CD4-positive, alpha-beta T cell (primary cell): ENCODE measurements around the gene FOXD4. TPM values are rescaled to one million over a fixed set of nuclear protein-coding genes. Genes with fewer than 3 reads are reported as not detected.
"Not testable (repeated sequence)": the region's sequence is repeated elsewhere in the genome, so short reads cannot be mapped to it uniquely, and the experiment has no call there.

Experiments
- ATAC-seq: fragments of 200-7000 bp; cut with Tn5 transposase; one replicate; pipeline ENCODE4 v1.10.0; 2022; ENCODE audit warnings: mild to moderate bottlenecking; ENCODE audit not compliant: poor library complexity
- CTCF ChIA-PET: fragments of 350-600 bp; sonication (Branson Sonifier 250); formaldehyde crosslinking; loops from one replicate; lab custom pipeline; 2021; ENCODE audit warnings: antibody characterized with exemption, inconsistent platforms; lab: Charles Lee
- POLR2A ChIA-PET: fragments of 350-600 bp; sonication (Branson Sonifier 250); formaldehyde crosslinking; loops from one replicate; lab custom pipeline; 2021; ENCODE audit warnings: antibody characterized with exemption, inconsistent platforms; lab: Charles Lee
- DNase-seq, 14 experiments: peaks; one replicate each; pipeline ENCODE4 v3.0.0-alpha.2; 2013 to 2020; ENCODE audit warnings: mixed read lengths in 2 of 14
- H3K27ac ChIP-seq, 2 donors: one replicate each; pipeline versions ENCODE4 v1.5.1 to v1.7.0; 2013; ENCODE audit warnings: low read length in 2 of 2, low read depth in 1 of 2, mild to moderate bottlenecking in 1 of 2
- H3K27me3 ChIP-seq, 2 experiments: 1 replicate in 1 of 2; 2 replicates in 1 of 2; pipeline versions ENCODE4 v1.6.1 to v1.7.0; 2013; ENCODE audit warnings: low read length in 2 of 2, control low read depth in 1 of 2, mild to moderate bottlenecking in 1 of 2, moderate library complexity in 1 of 2; ENCODE audit not compliant: insufficient read depth in 2 of 2, control insufficient read depth in 1 of 2
- H3K36me3 ChIP-seq: one replicate; pipeline ENCODE4 v1.6.1; 2013; ENCODE audit warnings: low read length, control low read depth; ENCODE audit not compliant: insufficient read depth
- H3K4me1 ChIP-seq: one replicate; pipeline ENCODE4 v1.6.1; 2013; ENCODE audit warnings: low read length, control low read depth; ENCODE audit not compliant: insufficient read depth
- H3K4me3 ChIP-seq: one replicate; pipeline ENCODE4 v1.5.1; 2013; ENCODE audit warnings: mild to moderate bottlenecking, low read length, moderate library complexity
- H3K9me3 ChIP-seq, 2 experiments: 1 replicate in 1 of 2; 2 replicates in 1 of 2; pipeline versions ENCODE4 v1.6.1 to v1.7.0; 2013; ENCODE audit warnings: low read length in 2 of 2, mild to moderate bottlenecking in 2 of 2, control low read depth in 1 of 2, moderate library complexity in 1 of 2; ENCODE audit not compliant: control insufficient read depth in 1 of 2, insufficient read depth in 1 of 2
- H3K27ac Mint-ChIP-seq: one replicate; pipeline ENCODE4 v1.8.0; 2020; ENCODE audit warnings: mixed read lengths
- H3K27me3 Mint-ChIP-seq: one replicate; pipeline ENCODE4 v1.8.0; 2021; ENCODE audit warnings: mixed read lengths
- H3K36me3 Mint-ChIP-seq: one replicate; pipeline ENCODE4 v1.8.0; 2021; ENCODE audit warnings: low read depth, mixed read lengths
- H3K4me1 Mint-ChIP-seq: one replicate; pipeline ENCODE4 v1.8.0; 2021; ENCODE audit warnings: low read depth, mixed read lengths
- H3K4me3 Mint-ChIP-seq: one replicate; pipeline ENCODE4 v1.8.0; 2020; ENCODE audit warnings: mild to moderate bottlenecking, mixed read lengths
- H3K9me3 Mint-ChIP-seq: one replicate; pipeline ENCODE4 v1.8.0; 2020; ENCODE audit warnings: mixed read lengths
- intact Hi-C, 2 experiments: fragments of 100-400 bp; cut with DNase I in 1 of 2; cut with micrococcal nuclease in 1 of 2; formaldehyde crosslinking; loops; one replicate each; pipeline versions ENCODE4 v1.15.1 to v1.9.0; 2023 to 2025; cut with DNase I, micrococcal nuclease
- total RNA-seq, 174 experiments: library from RNA in 2 of 174; stranded (reverse) in 2 of 174; gene quantifications; one replicate each; pipeline ENCODE4 v1.2.3 and lab custom pipeline; 2021 to 2026

Gene FOXD4
- total RNA-seq, 2 experiments from 2014 or later: 0.20 TPM; not detected in 1

GRCh38 chr9:115118-115451, 3.1 kb downstream of the FOXD4 start:
- DNase-seq, H3K36me3 ChIP-seq, H3K36me3 Mint-ChIP-seq, ATAC-seq, CTCF ChIA-PET, H3K4me3 ChIP-seq, POLR2A ChIA-PET, H3K27ac Mint-ChIP-seq, H3K9me3 Mint-ChIP-seq, intact Hi-C loops, H3K27ac ChIP-seq: not testable (repeated sequence)
- peaks cover 26% of the 10 kb centered on the region for H3K4me1 Mint-ChIP-seq
- Histone ChIP-seq H3K4me1 (peaks cover 40% of the 10 kb centered on the region), H3K27me3 (peaks cover 25 to 27% of the 10 kb centered on the region in 2 experiments), H3K9me3 (peaks cover 0 to 15% of the 10 kb centered on the region in 2 experiments)
- H3K4me3 Mint-ChIP-seq: peak overlapping the region; percentile 70
- peaks cover 55% of the 10 kb centered on the region for H3K27me3 Mint-ChIP-seq

GRCh38 chr9:114267-115117, 3.7 kb downstream of the FOXD4 start:
- H3K27ac Mint-ChIP-seq, CTCF ChIA-PET, H3K36me3 ChIP-seq, ATAC-seq, H3K36me3 Mint-ChIP-seq, H3K9me3 Mint-ChIP-seq, intact Hi-C loops, POLR2A ChIA-PET, H3K27ac ChIP-seq: not testable (repeated sequence)
- Histone ChIP-seq H3K4me3 (peak overlapping the region; percentile 41), H3K4me1 (peaks cover 40% of the 10 kb centered on the region), H3K27me3 (peaks cover 27 to 29% of the 10 kb centered on the region in 2 experiments), H3K9me3 (peaks cover 0 to 15% of the 10 kb centered on the region in 2 experiments)
- peak in 2 of 14 experiments; percentile 23 to 28 for DNase-seq
- peaks cover 60% of the 10 kb centered on the region for H3K27me3 Mint-ChIP-seq
- peak overlapping the region; percentile 76 for H3K4me3 Mint-ChIP-seq
- peaks cover 26% of the 10 kb centered on the region for H3K4me1 Mint-ChIP-seq

GRCh38 chr9:113468-114266, 4.5 kb downstream of the FOXD4 start:
- H3K36me3 Mint-ChIP-seq, H3K27ac ChIP-seq, H3K27ac Mint-ChIP-seq, H3K9me3 Mint-ChIP-seq, CTCF ChIA-PET, intact Hi-C loops, H3K36me3 ChIP-seq, POLR2A ChIA-PET: not testable (repeated sequence)
- Histone ChIP-seq H3K27me3 (peaks cover 27 to 31% of the 10 kb centered on the region in 2 experiments), H3K4me1 (peaks cover 40% of the 10 kb centered on the region), H3K9me3 (peaks cover 0 to 15% of the 10 kb centered on the region in 2 experiments), H3K4me3 (peak overlapping the region; percentile 41)
- DNase-seq: peak in 6 of 14 experiments; percentile 22 to 70 (median 35)
- H3K27me3 Mint-ChIP-seq: peaks cover 66% of the 10 kb centered on the region
- peak; percentile 69 for ATAC-seq
- H3K4me1 Mint-ChIP-seq: peaks cover 30% of the 10 kb centered on the region
- peak overlapping the region; percentile 76 for H3K4me3 Mint-ChIP-seq

- Histone ChIP-seq H3K4me1 (peaks cover 36% of the 10 kb centered on the region), H3K27me3 (peaks cover 23 to 32% of the 10 kb centered on the region in 2 experiments), H3K9me3 (peaks cover 0 to 15% of the 10 kb centered on the region in 2 experiments)
- H3K9me3 Mint-ChIP-seq, ATAC-seq, H3K27ac Mint-ChIP-seq, H3K4me3 ChIP-seq, CTCF ChIA-PET, POLR2A ChIA-PET, H3K36me3 Mint-ChIP-seq, H3K36me3 ChIP-seq, H3K27ac ChIP-seq, intact Hi-C loops: not testable (repeated sequence)
- peak in 2 of 14 experiments; percentile 12 to 29 for DNase-seq
- H3K4me1 Mint-ChIP-seq: peaks cover 27% of the 10 kb centered on the region
- H3K27me3 Mint-ChIP-seq: peaks cover 68% of the 10 kb centered on the region
- peak overlapping the region; percentile 62 for H3K4me3 Mint-ChIP-seq
Observed at GRCh38 chr9:112589-113467, 5.4 kb downstream of the FOXD4 start.

GRCh38 chr9:110672-111071, 7.5 kb downstream of the FOXD4 start:
- not testable (repeated sequence) for H3K36me3 Mint-ChIP-seq, ATAC-seq
- peaks cover 67% of the 10 kb centered on the region for H3K27me3 Mint-ChIP-seq

GRCh38 chr9:109540-109939, 8.7 kb downstream of the FOXD4 start:
- POLR2A ChIA-PET, H3K36me3 ChIP-seq, H3K4me3 Mint-ChIP-seq, H3K4me1 Mint-ChIP-seq, CTCF ChIA-PET, intact Hi-C loops, H3K36me3 Mint-ChIP-seq, ATAC-seq, H3K9me3 Mint-ChIP-seq, H3K27ac ChIP-seq, H3K4me3 ChIP-seq, H3K9me3 ChIP-seq, H3K27ac Mint-ChIP-seq: not testable (repeated sequence)
- H3K27me3 Mint-ChIP-seq: peaks cover 61% of the 10 kb centered on the region
- DNase-seq: peak in 1 of 14 experiments; percentile 2
- H3K27me3 ChIP-seq: peaks cover 15 to 18% of the 10 kb centered on the region in 2 experiments
- peaks cover 17% of the 10 kb centered on the region for H3K4me1 ChIP-seq

More at GRCh38 chr9:110672-111071, 7.5 kb downstream of the FOXD4 start:
- Histone ChIP-seq H3K4me1 (peaks cover 25% of the 10 kb centered on the region), H3K27me3 (peaks cover 23 to 25% of the 10 kb centered on the region in 2 experiments), H3K9me3 (peaks cover 0 to 15% of the 10 kb centered on the region in 2 experiments)
- POLR2A ChIA-PET, H3K4me3 ChIP-seq, H3K27ac Mint-ChIP-seq, H3K36me3 ChIP-seq, H3K27ac ChIP-seq, CTCF ChIA-PET, H3K9me3 Mint-ChIP-seq, intact Hi-C loops, H3K4me3 Mint-ChIP-seq: not testable (repeated sequence)
- peak in 1 of 14 experiments; percentile 0 for DNase-seq
- H3K4me1 Mint-ChIP-seq: peaks cover 13% of the 10 kb centered on the region
